NT2/D1 (cell line): ENCODE results near the gene ALDOB.

Experiments used
- SUZ12 ChIP-seq: IDR thresholded peaks from 2 replicates; pipeline ENCODE4 v1.6.1; 2011; ENCODE audit not compliant: insufficient read length, insufficient read depth; ENCODE audit errors: extremely low read depth
- YY1 ChIP-seq: IDR thresholded peaks from 2 replicates; pipeline ENCODE4 v1.6.1; 2011; ENCODE audit not compliant: insufficient read length, insufficient read depth
- ZNF274 ChIP-seq: IDR thresholded peaks from 2 replicates; pipeline ENCODE4 v1.6.1; 2011; ENCODE audit warnings: mild to moderate bottlenecking, low read depth, low read length

DNA sequence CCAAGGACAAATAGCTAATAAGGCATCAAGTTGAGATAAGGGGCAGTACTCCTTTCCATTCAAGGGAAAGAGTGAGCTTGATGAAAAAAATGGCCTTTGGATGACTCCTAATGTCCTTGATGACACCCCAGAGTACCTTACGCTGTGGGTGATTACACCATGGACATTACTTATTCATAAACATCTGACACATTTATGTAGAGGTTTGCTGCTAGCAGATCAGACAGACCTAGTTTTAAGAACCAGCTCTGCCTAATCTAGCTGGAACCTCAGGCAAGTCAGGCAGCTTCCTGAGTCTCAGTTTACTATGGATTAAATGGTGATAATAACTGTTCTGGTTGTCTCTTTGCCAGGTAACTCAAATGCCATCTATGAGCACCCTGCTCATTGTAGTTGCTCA, 2.8 kb downstream of the ALDOB start:
- no peak for TF ChIP-seq ZNF274
- TF ChIP-seq SUZ12 = no peak
- no peak for TF ChIP-seq YY1
